ENCODE data around the gene CTSD. TPM values are rescaled to one million over a fixed set of nuclear protein-coding genes. Genes with fewer than 3 reads are reported as not detected.
A peak's percentile ranks its signal among the peaks of the same experiment; 100 is the strongest.
"Not testable (repeated sequence)": the region's sequence is repeated elsewhere in the genome, so short reads cannot be mapped to it uniquely, and the experiment has no call there.

CTSD gene
- 100 to 1,000 TPM; 110 to 116 TPM for total RNA-seq
- 206 TPM for polyA plus RNA-seq

DNA sequence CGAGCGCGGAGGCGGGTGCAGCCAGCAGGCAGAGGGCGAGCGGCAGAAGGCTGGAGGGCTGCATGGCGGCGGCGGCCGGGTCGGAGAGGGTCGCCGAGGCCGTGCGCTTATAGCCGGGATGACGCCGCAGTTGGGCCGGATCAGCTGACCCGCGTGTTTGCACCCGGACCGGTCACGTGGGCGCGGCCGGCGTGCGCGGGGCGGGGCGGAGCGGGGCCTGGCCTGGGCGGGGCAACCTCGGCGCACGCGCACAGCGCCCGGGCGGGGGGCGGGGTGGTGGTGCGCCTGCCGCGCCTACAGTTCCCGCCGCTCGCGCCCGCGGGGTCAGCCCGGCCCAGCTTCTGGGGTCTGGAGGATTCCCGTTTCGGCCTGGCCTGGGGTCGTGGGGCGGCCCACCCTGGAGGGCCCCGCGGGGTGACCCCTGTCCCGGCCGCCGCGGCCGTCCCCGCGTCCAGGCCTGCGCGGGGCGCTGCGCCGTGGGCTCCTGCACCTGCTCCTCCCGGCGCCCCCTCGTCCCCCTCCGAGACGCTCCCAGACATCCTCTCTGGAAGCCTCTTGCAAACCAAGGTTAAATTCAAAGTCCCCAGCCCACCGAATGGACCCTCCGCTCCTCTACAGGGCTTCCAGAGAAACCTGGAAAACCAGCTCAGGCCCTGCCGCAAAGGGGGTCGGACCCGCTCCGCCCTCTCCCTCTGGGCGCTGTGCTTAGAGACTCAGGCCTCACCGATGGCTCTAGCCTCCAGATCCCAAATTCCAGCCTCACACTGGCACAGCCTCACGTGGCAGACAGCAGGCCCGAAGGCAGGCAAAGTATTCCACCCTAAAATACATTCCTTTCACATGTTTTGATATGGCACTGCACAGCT is at the start of gene CTSD:
Gene CTSD (minus strand): TSS at position 132 of the 866 bp plus-strand sequence. CDS start 68 bp downstream, at position 64.
- peaks cover 49% of the 10 kb centered on the region for H3K4me1 ChIP-seq (ENCODE audit: insufficient read depth, low read length)
- no peaks in the 10 kb centered on the region for H3K36me3 ChIP-seq (ENCODE audit: insufficient read depth, low read length)
- no peaks in the 10 kb centered on the region for H3K27me3 ChIP-seq (ENCODE audit: insufficient read depth, low read length, poor library complexity, severe bottlenecking)
- H3K27me3 Mint-ChIP-seq, result no peaks in the 10 kb centered on the region
- peaks cover 0 to 18% (median 0%) of the 10 kb centered on the region in 3 donors for H3K36me3 Mint-ChIP-seq
- ChIA-PET POLR2A (no interaction called here), CTCF (interaction anchor here (0.9 to 1.0 kb wide), 2 partner anchors 9 to 68 kb away, joined by 3 to 4 read pairs; no protein-coding TSS in a partner anchor)
- H3K9me3 Mint-ChIP-seq, result no peaks in the 10 kb centered on the region
- peak within 1 kb of the TSS; percentile 69 for H3K27ac ChIP-seq (ENCODE audit: low read depth, low read length)
- H3K4me1 Mint-ChIP-seq, result peaks cover 27 to 45% (median 31%) of the 10 kb centered on the region in 3 donors
- peak within 1 kb of the TSS; percentile 78 for H3K4me3 ChIP-seq (ENCODE audit: low read length)
- peak; percentile 79 to 86 (median 84) for DNase-seq
- peak within 1 kb of the TSS; percentile 65 to 92 (median 82) for H3K27ac Mint-ChIP-seq
- peak within 1 kb of the TSS; percentile 84 to 96 (median 87) for H3K4me3 Mint-ChIP-seq
- no peaks in the 10 kb centered on the region for H3K9me3 ChIP-seq (ENCODE audit: low read length)

DNA sequence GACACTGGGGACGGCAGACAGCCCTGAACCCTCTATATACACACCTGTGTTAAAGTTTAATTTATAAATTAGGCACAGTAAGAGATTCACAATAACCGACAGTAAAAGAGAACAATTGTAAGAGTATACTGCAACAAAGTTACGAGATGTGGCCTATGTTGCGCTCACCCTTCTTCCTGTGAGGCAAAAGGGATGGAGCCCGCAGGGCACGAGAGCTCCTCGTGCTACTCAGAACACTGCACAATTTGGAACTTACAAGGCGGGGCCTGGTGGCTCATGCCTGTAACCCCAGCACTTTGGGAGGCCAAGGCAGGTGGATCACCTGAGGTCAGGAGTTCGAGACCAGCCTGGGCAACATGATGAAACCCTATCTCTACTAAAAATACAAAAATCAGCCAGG is 49.6 kb upstream of the CTSD start:
- H3K27ac ChIP-seq (ENCODE audit: low read depth, low read length); H3K9me3 Mint-ChIP-seq; CTCF ChIA-PET; H3K36me3 Mint-ChIP-seq; H3K4me1 ChIP-seq (ENCODE audit: insufficient read depth, low read length); H3K27ac Mint-ChIP-seq; H3K4me3 ChIP-seq (ENCODE audit: low read length); H3K36me3 ChIP-seq (ENCODE audit: insufficient read depth, low read length); H3K9me3 ChIP-seq (ENCODE audit: low read length); H3K27me3 ChIP-seq (ENCODE audit: insufficient read depth, low read length, poor library complexity, severe bottlenecking); DNase-seq; POLR2A ChIA-PET; H3K4me3 Mint-ChIP-seq; H3K4me1 Mint-ChIP-seq: not testable (repeated sequence)
- peaks cover 5 to 11% of the 10 kb centered on the region in 2 donors for H3K27me3 Mint-ChIP-seq

DNA sequence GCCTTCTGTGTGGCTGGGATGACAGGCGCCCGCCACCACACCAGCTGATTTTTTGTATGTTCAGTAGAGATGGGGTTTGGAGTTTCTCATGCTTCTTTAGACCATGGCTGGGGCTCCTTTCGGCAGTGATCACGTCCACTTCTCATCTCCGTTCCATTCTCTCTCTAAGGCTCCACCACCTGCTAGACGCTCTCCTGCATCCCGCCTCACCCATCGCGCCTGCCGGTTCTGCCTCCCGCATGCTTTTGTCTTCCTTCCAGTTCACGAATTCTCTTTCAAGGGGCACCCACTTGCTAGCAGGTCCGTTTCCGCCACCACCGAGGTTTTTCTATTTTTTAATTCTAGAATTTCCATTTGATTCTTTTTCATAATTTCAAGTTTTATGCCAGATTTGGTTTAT is 49.1 kb upstream of the CTSD start:
- H3K9me3 Mint-ChIP-seq, result peaks cover 0 to 8% (median 0%) of the 10 kb centered on the region in 5 donors
- CTCF ChIA-PET, result no interaction called here

DNA sequence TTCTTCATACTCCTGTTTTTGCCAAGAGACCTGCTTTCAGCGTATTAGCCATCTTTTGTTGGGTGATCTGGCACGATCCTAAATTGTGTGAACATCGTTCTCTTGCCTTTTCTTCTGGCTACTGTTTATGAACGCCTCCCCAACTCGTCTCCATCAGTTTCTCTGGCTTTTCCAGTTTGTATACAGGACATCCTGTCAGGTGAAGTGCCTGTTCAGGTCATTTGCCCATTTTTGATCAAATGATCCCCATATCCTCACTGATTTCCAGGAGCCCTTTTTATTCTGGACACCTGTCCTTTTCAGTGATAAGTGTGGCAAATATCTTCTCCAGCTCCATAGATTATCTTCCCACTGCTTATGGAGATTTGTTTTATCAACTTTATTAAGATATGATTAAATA is 48.5 kb upstream of the CTSD start:
- H3K27me3 Mint-ChIP-seq, result peaks cover 5 to 13% of the 10 kb centered on the region in 2 donors
- Histone ChIP-seq H3K9me3 (ENCODE audit: low read length) (no peaks in the 10 kb centered on the region), H3K4me1 (ENCODE audit: insufficient read depth, low read length) (no peaks in the 10 kb centered on the region), H3K4me3 (ENCODE audit: low read length) (no peak overlapping the region), H3K27ac (ENCODE audit: low read depth, low read length) (no peak overlapping the region), H3K27me3 (ENCODE audit: insufficient read depth, low read length, poor library complexity, severe bottlenecking) (peaks cover 3% of the 10 kb centered on the region), H3K36me3 (ENCODE audit: insufficient read depth, low read length) (no peaks in the 10 kb centered on the region)
- no peak for DNase-seq
- H3K36me3 Mint-ChIP-seq, result peaks cover 0 to 2% (median 0%) of the 10 kb centered on the region in 3 donors
- POLR2A ChIA-PET, result no interaction called here
- H3K27ac Mint-ChIP-seq, result no peak overlapping the region
- H3K9me3 Mint-ChIP-seq, result peaks cover 0 to 5% (median 0%) of the 10 kb centered on the region in 5 donors
- no peak overlapping the region for H3K4me3 Mint-ChIP-seq
- H3K4me1 Mint-ChIP-seq, result no peaks in the 10 kb centered on the region
- CTCF ChIA-PET, result no interaction called here

More for the DNA sequence above, 49.1 kb upstream of the CTSD start:
- peak overlapping the region in 1 of 8 donors; percentile 89 for H3K27ac Mint-ChIP-seq
- Histone ChIP-seq H3K36me3 (ENCODE audit: insufficient read depth, low read length) (no peaks in the 10 kb centered on the region), H3K27me3 (ENCODE audit: insufficient read depth, low read length, poor library complexity, severe bottlenecking) (peaks cover 3% of the 10 kb centered on the region), H3K9me3 (ENCODE audit: low read length) (no peaks in the 10 kb centered on the region), H3K4me1 (ENCODE audit: insufficient read depth, low read length) (no peaks in the 10 kb centered on the region), H3K4me3 (ENCODE audit: low read length) (no peak overlapping the region), H3K27ac (ENCODE audit: low read depth, low read length) (no peak overlapping the region)
- H3K36me3 Mint-ChIP-seq, result peaks cover 0 to 5% (median 0%) of the 10 kb centered on the region in 3 donors
- H3K27me3 Mint-ChIP-seq, result peaks cover 5 to 13% of the 10 kb centered on the region in 2 donors
- POLR2A ChIA-PET, result no interaction called here
- DNase-seq, result no peak
- H3K4me1 Mint-ChIP-seq, result no peaks in the 10 kb centered on the region
- H3K4me3 Mint-ChIP-seq, result no peak overlapping the region

DNA sequence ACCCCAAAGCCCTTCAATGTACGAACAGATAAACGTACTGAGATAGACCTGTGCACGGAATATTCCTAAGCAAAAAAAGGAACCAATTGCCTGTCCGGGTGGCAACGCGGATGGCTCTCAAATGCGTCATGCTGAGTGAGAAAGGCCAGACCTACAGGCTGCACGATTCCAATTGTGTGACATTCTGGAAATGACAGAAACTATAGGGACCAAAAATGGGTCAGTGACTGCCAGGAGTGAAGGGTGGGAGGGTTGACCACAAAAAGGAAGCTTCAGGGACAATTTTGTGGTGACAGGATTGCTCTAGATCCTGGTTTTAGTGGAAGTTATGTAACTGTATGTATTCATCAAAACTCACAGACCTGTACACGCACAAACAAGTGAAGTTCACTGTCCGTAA is 47.0 kb upstream of the CTSD start:
- Mint-ChIP-seq H3K27ac (no peak overlapping the region), H3K27me3 (peaks cover 5 to 13% of the 10 kb centered on the region in 2 donors), H3K4me1 (no peaks in the 10 kb centered on the region), H3K4me3 (no peak overlapping the region), H3K36me3 (no peaks in the 10 kb centered on the region), H3K9me3 (peaks cover 0 to 5% (median 0%) of the 10 kb centered on the region in 5 donors)
- no peak overlapping the region for H3K27ac ChIP-seq (ENCODE audit: low read depth, low read length)
- ChIA-PET POLR2A (no interaction called here), CTCF (interaction anchor here (1.9 kb wide), 1 partner anchor 117 kb away, joined by 5 read pairs; no protein-coding TSS in a partner anchor)
- H3K9me3 ChIP-seq (ENCODE audit: low read length), result no peaks in the 10 kb centered on the region
- H3K4me3 ChIP-seq (ENCODE audit: low read length), result no peak overlapping the region
- no peaks in the 10 kb centered on the region for H3K36me3 ChIP-seq (ENCODE audit: insufficient read depth, low read length)
- H3K4me1 ChIP-seq (ENCODE audit: insufficient read depth, low read length), result no peaks in the 10 kb centered on the region
- H3K27me3 ChIP-seq (ENCODE audit: insufficient read depth, low read length, poor library complexity, severe bottlenecking), result peaks cover 3% of the 10 kb centered on the region
- no peak for DNase-seq

DNA sequence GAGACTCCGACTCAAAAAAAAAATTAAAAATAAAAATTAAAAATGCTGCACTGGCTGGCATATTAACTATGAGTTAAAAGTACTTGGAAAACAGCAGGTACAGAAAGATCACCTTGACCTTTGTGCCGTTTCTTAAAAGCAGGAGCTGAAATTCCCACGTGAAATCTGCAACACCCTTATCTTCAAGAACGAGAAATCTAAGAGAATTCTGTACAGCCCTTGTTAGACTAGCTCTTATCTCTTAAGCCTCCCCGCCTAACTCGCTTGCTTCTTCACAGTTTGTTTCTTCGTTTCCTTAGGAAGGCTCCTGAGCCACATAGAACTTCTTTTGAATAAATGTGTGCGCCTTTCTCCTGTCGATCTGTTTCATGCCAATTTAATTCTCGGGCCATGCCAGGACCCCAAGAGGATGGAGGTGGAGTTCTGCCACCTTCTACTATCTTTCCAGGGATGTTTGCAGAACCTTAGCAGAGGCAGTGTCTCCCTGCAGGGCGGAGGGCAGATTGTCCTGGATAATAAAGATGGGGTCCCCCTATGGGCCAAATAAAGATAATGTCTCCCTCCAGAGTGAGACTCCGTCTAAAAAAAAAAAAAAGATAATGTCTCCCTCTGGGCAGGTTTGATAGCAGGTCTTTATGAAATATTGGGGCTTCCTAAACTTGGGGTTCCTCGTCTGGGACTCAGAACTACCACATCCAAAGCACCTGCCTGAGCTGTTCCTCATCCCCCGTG is 43.7 kb upstream of the CTSD start:
- H3K27ac ChIP-seq (ENCODE audit: low read depth, low read length), result no peak overlapping the region
- CTCF ChIA-PET, result interaction anchor here (1.5 to 1.8 kb wide), 2 partner anchors 25 to 114 kb away, joined by 4 to 7 read pairs; no protein-coding TSS in a partner anchor
- no peak for DNase-seq
- Mint-ChIP-seq H3K4me3 (no peak overlapping the region), H3K36me3 (no peaks in the 10 kb centered on the region), H3K9me3 (peaks cover 0 to 3% (median 0%) of the 10 kb centered on the region in 5 donors), H3K27ac (peak overlapping the region in 1 of 8 donors; percentile 88), H3K27me3 (peaks cover 6 to 36% of the 10 kb centered on the region in 2 donors), H3K4me1 (no peaks in the 10 kb centered on the region)
- peaks cover 3% of the 10 kb centered on the region for H3K27me3 ChIP-seq (ENCODE audit: insufficient read depth, low read length, poor library complexity, severe bottlenecking)
- no peaks in the 10 kb centered on the region for H3K36me3 ChIP-seq (ENCODE audit: insufficient read depth, low read length)
- H3K9me3 ChIP-seq (ENCODE audit: low read length), result no peaks in the 10 kb centered on the region
- no peak overlapping the region for H3K4me3 ChIP-seq (ENCODE audit: low read length)
- POLR2A ChIA-PET, result no interaction called here
- no peaks in the 10 kb centered on the region for H3K4me1 ChIP-seq (ENCODE audit: insufficient read depth, low read length)

DNA sequence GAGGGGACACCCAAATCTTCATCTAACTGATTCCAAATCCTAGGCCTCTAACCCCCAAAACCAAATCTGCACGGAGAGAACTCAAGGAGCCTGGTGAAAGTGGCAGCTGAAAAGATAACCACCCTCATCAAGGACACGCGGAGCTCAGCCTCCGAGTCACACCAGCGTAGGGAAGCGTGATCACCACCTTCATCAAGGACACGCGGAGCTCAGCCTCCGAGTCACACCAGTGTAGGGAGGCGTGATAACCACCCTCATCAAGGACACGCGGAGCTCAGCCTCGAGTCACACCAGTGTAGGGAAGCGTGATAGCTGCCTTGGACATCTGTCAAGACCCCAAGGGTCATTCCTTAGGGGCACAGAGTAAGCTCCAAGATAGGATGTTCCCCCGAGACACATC is 41.8 kb upstream of the CTSD start:
- no peaks in the 10 kb centered on the region for H3K9me3 Mint-ChIP-seq
- no peaks in the 10 kb centered on the region for H3K4me1 Mint-ChIP-seq
- DNase-seq, result no peak
- no peak overlapping the region for H3K4me3 Mint-ChIP-seq
- Histone ChIP-seq H3K27me3 (ENCODE audit: insufficient read depth, low read length, poor library complexity, severe bottlenecking) (no peaks in the 10 kb centered on the region), H3K9me3 (ENCODE audit: low read length) (no peaks in the 10 kb centered on the region), H3K36me3 (ENCODE audit: insufficient read depth, low read length) (no peaks in the 10 kb centered on the region), H3K4me3 (ENCODE audit: low read length) (no peak overlapping the region), H3K4me1 (ENCODE audit: insufficient read depth, low read length) (no peaks in the 10 kb centered on the region), H3K27ac (ENCODE audit: low read depth, low read length) (no peak overlapping the region)
- no peak overlapping the region for H3K27ac Mint-ChIP-seq
- H3K27me3 Mint-ChIP-seq, result peaks cover 7 to 36% of the 10 kb centered on the region in 2 donors
- ChIA-PET CTCF (interaction anchor here (0.9 to 1.5 kb wide), 3 partner anchors 27 to 153 kb away, joined by 3 to 5 read pairs (median 4); no protein-coding TSS in a partner anchor), POLR2A (no interaction called here)
- no peaks in the 10 kb centered on the region for H3K36me3 Mint-ChIP-seq

Data from CD8-positive, alpha-beta memory T cell (primary cell).